ENCODE data around the gene C1QTNF5.

Gene C1QTNF5

DNA sequence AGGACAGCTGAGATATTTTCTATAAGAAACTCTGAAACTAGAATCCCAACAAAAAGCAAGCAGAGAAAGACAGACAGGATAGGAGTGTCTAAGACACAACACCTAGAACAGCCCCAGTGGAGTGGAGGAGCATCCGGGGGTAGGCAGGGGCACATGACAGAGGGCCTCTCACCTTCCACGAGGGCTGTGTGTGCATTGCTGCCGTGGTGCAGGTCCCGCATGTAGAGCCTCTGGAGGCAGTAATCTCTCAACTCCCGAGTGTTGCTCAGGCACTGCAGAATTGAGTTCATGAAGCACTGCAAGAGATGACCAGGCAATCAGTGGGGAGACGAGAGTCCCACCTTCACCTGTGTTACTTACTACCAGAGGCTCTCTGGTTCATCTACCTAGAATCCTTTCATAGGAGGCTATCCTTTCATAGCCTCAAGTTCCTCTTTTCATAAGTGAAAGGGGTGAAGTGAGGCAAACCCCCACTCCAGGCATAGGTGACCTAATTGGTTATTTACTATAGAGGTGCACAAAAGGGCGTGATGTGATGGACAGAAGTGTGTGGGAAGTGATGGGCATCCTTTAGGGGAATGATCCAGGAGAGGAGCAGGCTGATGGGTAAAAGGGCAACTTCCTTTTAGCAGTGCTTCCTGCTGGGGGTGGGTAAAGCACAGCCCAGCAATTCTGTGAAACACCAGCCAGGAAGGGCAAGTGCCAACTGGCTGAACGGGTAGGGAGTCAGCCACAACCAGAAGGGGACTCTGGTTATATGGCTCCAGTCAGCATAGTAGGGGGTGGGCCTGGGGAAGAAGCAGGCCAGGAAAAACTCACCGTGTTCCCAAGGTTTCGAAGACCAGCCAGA, 18.9 kb upstream of the C1QTNF5 start:
- no peak for DNase-seq (ENCODE audit: low spot score)

- DNase-seq (ENCODE audit: low spot score) = no peak
These were observed 16.4 kb upstream of the C1QTNF5 start for GRCh38 chr11:119357074-119357473.

GRCh38 chr11:119356349-119357031, 15.8 kb upstream of the C1QTNF5 start:
- peak; percentile 61 for DNase-seq (ENCODE audit: low spot score)

GRCh38 chr11:119355091-119355843, 14.6 kb upstream of the C1QTNF5 start:
- DNase-seq (ENCODE audit: low spot score) = no peak

- no peak for DNase-seq (ENCODE audit: low spot score)
These were observed 12.2 kb upstream of the C1QTNF5 start for GRCh38 chr11:119352857-119353260.

- no peak for DNase-seq (ENCODE audit: low spot score)
These were observed 10.5 kb upstream of the C1QTNF5 start for GRCh38 chr11:119351232-119351631.

- DNase-seq (ENCODE audit: low spot score) = no peak
These were observed 9.6 kb upstream of the C1QTNF5 start for GRCh38 chr11:119350302-119350701.

- no peak for DNase-seq (ENCODE audit: low spot score)
These were observed 7.4 kb upstream of the C1QTNF5 start for GRCh38 chr11:119347940-119348605.

GRCh38 chr11:119347242-119347641, 6.6 kb upstream of the C1QTNF5 start:
- no peak for DNase-seq (ENCODE audit: low spot score)

DNA sequence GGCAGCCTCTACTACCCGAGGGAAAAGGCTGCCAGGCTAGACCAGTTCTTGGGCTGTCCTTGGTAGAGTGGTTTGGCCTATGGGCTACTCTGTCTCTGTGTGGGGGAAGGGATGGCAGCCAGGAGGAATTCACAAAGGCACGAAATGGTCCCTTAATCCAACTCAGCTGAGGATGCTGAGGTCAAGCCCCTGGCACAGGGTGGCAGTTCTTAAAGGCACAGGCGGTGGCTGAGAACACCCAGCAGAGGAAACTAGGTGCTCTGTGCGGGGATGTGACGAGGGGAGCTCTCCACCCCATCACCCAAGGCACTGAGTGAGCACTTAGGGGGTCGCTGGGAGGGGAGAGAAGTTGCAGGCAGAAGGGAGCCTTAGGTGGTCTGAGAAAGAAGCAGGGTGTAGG, 5.9 kb upstream of the C1QTNF5 start, which contains the start of gene MFRP:
MFRP (minus strand) TSS at position 101 of the 400 bp plus-strand sequence. CDS start 192 bp downstream, outside the sequence.
- no peak for DNase-seq (ENCODE audit: low spot score)

GRCh38 chr11:119345685-119346084, 5.0 kb upstream of the C1QTNF5 start:
- no peak for DNase-seq (ENCODE audit: low spot score)

GRCh38 chr11:119344291-119345010, 3.8 kb upstream of the C1QTNF5 start:
- DNase-seq (ENCODE audit: low spot score) = no peak

DNA sequence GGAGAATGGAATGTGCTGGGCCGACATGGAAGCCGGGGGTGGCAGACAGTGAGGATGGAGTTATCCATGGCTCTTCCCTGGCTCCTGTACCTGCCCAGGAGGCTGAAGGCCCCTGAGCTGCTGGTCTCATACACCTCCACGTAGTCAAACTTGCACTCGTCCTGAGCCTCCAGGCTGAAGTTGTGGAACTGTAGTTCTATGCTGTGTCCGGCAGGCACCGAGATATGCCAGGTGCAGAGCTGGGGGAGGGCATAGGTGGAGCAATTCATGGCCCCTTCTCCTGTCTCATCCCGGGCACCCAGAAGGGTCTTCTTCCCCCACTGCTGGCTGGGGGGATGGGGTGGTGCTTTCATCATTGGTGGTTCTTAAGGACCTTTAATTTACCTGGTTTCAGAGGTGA, 3.0 kb upstream of the C1QTNF5 start:
- DNase-seq (ENCODE audit: low spot score) = no peak

DNA sequence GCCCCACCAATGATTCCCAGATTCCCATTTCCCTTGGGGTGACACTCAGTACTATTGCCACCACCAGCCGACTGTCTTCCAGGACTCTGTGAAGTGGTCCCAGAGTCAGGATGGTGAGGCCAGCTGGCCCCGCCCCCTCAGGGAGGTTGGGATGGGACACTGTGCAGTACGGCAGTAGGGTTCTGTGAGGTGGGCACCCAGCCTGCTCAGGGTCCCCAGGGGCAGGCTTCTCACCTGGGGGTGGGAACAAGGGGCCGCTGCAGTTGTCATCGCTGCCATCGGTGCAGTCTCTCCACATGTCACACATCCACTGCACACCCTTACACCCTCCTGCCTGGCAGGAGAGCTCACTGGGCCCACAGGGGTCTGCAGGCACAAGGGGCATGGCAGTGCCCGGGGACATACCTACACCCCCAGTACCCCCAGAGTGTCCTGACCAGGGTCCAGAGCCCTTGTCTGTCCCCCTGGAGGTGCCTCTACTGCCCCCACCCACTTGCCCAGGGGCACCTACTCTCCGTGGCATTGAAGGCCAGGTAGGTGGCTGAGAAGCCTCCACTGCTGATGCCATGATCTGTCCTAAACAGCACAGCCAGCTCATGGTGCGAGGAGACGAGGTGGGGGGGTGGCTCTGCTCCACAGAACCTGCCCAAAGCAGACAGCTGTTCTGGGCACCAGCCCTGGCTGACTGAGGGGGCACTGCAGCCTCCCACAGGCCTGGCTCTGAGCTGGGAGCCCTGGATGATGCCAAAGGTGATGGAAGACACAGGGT, 1.9 kb upstream of the C1QTNF5 start:
- no peak for DNase-seq (ENCODE audit: low spot score)

DNA sequence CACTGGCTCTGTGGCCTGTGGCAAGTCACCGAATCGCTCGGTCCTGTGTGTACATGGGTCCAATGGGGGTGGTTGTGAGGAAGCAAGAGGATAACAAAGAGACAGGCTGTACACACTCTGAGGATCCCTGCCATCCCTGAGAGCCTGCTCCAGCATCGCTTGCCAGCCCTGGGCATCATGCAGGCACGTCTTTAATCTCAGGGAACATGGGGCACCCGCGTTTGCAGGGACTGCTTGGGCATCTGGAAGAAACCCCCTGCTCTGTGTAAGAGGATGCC, 1.3 kb upstream of the C1QTNF5 start:
- no peak for DNase-seq (ENCODE audit: low spot score)

DNA sequence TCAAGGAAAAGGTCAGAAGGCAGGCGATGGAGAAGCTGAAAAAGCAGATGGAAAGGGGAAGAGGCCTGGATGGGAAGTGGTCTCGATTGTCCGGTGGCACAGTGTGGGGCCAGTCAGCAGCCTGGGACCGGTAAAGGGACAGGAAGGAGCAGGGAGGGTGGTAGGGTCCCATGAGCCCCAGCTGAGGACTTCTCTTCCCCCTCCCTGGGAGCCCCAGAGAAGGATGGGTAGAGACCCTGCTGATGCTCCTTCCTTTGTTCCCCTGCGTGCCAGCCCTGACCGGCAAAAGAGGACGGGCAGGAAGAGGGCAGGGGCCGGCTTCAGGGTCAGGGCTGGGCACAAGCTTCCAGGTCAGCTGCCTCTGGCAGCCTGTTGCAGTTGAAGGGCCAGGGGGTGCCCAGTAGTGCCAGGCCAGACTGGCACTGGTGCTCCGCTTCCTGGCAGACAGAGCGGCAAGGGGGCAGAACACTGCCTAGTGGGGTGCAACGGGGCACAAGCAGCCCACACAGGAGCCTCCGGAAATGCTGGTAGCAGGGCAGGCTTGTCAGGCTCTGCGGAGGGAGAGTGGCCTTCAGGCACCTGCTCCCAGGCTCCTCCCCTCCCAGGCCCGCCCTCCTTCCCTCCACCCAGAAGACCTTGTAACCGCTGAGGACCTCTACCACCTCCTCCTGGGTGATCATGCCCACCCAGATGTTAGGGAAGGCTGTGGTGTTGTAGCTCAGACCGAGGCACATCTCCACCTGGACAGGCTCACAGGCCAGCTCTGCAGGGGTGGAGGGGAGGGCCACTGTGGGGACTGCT, 739 bp upstream of the C1QTNF5 start:
- no peak for DNase-seq (ENCODE audit: low spot score)

DNA sequence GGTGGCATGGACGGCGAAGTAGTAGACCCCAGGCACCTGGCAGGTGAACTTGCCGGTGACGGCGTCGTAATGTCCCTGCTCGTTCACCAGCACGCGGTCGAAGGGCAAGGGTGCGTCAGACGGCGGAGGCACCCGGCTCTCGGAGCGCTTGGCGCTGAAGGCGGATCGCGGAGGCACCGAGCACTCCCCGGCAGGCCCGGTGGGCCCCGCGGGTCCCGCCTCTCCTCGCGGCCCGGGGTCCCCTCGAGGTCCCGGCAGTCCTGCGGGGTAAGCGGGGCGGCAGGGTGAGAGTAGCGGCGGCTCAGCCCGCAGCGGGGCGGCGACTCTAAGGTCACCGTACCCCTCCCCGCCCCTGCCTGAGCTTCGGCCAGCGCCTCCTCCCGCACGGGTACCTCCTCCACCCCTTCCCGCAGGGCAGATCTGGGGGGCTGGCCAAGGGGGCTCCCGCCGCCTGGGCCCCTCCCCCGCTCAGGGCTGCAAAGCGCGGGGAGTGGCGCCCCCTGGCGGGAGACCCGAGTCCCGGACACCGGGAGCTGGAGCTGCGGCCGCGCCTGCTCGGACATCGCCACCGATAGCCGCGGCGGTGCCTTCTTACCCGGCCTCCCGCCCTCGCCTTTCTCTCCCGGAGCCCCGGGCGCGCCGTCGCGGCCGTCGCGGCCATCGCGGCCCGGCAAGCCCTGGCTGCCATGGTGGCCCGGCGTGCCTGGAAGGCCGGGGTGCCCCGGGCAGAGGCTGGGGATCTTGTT, 921 bp downstream of the C1QTNF5 start:
- DNase-seq (ENCODE audit: low spot score) = no peak

DNA sequence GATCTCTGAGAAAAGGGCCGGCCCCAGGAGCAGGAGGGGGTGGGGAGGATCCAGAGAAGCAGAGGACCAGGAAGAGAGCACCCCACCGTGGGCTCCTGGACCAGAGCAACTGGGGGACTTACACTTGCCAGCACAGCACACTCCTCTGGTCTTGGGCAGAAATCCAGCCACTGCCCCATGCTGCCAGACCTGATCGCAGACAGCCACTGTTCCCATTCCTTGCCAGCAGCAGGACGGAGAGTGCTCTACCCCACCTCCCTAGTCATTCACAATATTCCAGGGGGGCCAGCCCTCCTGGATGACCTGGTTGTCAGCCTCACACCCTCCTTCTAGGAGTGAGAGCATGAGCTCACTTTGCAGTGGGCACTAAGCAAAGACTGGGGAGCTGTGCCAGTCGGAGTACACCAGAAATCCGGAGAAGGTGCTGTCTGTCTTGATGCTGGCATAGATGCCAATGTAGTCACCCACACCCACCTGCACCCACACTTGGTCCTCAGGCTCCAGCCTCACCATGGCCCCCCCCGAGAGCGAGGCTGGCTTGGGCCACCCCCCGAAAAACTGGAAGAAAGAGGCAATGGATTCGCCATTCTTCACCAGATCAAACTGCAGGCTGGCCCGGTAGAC, 1.6 kb downstream of the C1QTNF5 start:
- DNase-seq (ENCODE audit: low spot score) = no peak

Data from CD4-positive, alpha-beta T cell treated with Interleukin-6 at 100 ng/mL for 8 hours (primary cell).